Effector CD4-positive, alpha-beta T cell (primary cell): ENCODE measurements around the gene ST3GAL5.
A peak's percentile ranks its signal among the peaks of the same experiment; 100 is the strongest.

Experiments used
- DNase-seq: peaks from one replicate; pipeline ENCODE4 v3.0.0-alpha.2; 2020

Gene ST3GAL5

GRCh38 chr2:85865539-85866164 is 23.1 kb downstream of the ST3GAL5 start:
- DNase-seq, result no peak

GRCh38 chr2:85864654-85865053 is 24.1 kb downstream of the ST3GAL5 start:
- DNase-seq, result no peak

GRCh38 chr2:85862426-85862825 is 26.4 kb downstream of the ST3GAL5 start:
- DNase-seq, result peak; percentile 37

GRCh38 chr2:85861650-85862049 is 27.1 kb downstream of the ST3GAL5 start:
- DNase-seq, result no peak

- DNase-seq, result no peak
These were observed 27.6 kb downstream of the ST3GAL5 start for GRCh38 chr2:85861180-85861579.

- no peak for DNase-seq
These were observed 29.9 kb downstream of the ST3GAL5 start for GRCh38 chr2:85858841-85859240.

- DNase-seq, result no peak
These were observed 33.9 kb downstream of the ST3GAL5 start for GRCh38 chr2:85854897-85855296.

GRCh38 chr2:85854166-85854509 is 34.7 kb downstream of the ST3GAL5 start:
- DNase-seq, result no peak

- DNase-seq, result no peak
These were observed 35.2 kb downstream of the ST3GAL5 start for GRCh38 chr2:85853499-85854165.

GRCh38 chr2:85852937-85853498 is 35.8 kb downstream of the ST3GAL5 start:
- peak; percentile 65 for DNase-seq

- DNase-seq, result no peak
These were observed 36.5 kb downstream of the ST3GAL5 start for GRCh38 chr2:85852152-85852840.

GRCh38 chr2:85851253-85852151 is 37.3 kb downstream of the ST3GAL5 start:
- no peak for DNase-seq

GRCh38 chr2:85850451-85850850 is 38.3 kb downstream of the ST3GAL5 start:
- DNase-seq, result no peak

- no peak for DNase-seq
These were observed 41.7 kb downstream of the ST3GAL5 start for GRCh38 chr2:85847051-85847588.

GRCh38 chr2:85846411-85846810 is 42.4 kb downstream of the ST3GAL5 start:
- DNase-seq, result no peak

GRCh38 chr2:85844486-85844885 is 44.3 kb downstream of the ST3GAL5 start:
- no peak for DNase-seq

GRCh38 chr2:85843543-85843942 is 45.2 kb downstream of the ST3GAL5 start:
- DNase-seq, result no peak

- no peak for DNase-seq
These were observed 48.7 kb downstream of the ST3GAL5 start for GRCh38 chr2:85840091-85840490.

- DNase-seq, result no peak
These were observed 49.3 kb downstream of the ST3GAL5 start for GRCh38 chr2:85839461-85839860.

GRCh38 chr2:85838641-85839040 is 50.1 kb downstream of the ST3GAL5 start:
- DNase-seq, result no peak

GRCh38 chr2:85838181-85838580 is 50.6 kb downstream of the ST3GAL5 start:
- DNase-seq, result no peak

GRCh38 chr2:85834466-85834865 is 54.3 kb downstream of the ST3GAL5 start:
- no peak for DNase-seq

- no peak for DNase-seq
These were observed 57.1 kb downstream of the ST3GAL5 start for GRCh38 chr2:85831735-85832134.
